Measurements from ENCODE around the gene LYL1. TPM values are rescaled to one million over a fixed set of nuclear protein-coding genes. Genes with fewer than 3 reads are reported as not detected.
A peak's percentile ranks its signal among the peaks of the same experiment; 100 is the strongest.

The LYL1 gene
- total and polyA plus RNA-seq, 2 of the 13 experiments (the other 11 are each of a cell fraction or from before 2014, with no cell fraction given) = 0.75 to 0.92 TPM

DNA sequence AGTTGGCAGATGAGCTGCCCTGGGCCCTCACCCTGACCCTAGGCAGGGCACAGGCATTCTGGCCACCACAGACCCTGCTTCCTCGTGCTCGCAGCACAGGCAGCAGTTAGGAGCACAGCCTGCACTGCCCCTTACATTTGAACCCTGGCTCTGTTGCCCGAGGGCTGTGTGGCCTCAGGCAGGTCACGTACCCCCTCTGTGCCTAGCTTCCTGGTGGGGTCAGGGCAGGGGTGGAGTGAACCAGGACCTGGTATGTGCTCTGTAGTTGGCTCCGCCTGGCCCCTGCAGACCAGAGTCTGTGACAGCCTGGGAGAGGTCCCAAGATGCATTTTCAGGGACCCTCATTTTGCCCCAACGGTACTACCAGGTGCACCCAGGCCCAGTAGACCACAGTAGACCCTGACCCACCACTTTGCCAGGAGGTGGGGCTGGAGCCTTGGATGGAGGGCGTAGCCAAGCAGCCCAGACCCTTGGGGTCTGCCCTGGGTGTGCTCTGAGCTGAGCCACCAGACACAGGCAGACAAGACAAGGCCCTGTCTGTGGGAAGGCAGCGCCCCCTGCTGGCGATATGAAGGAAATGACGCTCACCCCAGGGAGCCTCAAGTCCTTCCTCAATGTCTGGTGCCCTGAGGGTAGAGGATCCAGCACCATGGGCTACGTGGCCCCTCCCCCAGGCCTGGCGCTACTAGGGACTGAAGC is 9.1 kb downstream of the LYL1 start (continued):
- TF ChIP-seq, protein P1, sequence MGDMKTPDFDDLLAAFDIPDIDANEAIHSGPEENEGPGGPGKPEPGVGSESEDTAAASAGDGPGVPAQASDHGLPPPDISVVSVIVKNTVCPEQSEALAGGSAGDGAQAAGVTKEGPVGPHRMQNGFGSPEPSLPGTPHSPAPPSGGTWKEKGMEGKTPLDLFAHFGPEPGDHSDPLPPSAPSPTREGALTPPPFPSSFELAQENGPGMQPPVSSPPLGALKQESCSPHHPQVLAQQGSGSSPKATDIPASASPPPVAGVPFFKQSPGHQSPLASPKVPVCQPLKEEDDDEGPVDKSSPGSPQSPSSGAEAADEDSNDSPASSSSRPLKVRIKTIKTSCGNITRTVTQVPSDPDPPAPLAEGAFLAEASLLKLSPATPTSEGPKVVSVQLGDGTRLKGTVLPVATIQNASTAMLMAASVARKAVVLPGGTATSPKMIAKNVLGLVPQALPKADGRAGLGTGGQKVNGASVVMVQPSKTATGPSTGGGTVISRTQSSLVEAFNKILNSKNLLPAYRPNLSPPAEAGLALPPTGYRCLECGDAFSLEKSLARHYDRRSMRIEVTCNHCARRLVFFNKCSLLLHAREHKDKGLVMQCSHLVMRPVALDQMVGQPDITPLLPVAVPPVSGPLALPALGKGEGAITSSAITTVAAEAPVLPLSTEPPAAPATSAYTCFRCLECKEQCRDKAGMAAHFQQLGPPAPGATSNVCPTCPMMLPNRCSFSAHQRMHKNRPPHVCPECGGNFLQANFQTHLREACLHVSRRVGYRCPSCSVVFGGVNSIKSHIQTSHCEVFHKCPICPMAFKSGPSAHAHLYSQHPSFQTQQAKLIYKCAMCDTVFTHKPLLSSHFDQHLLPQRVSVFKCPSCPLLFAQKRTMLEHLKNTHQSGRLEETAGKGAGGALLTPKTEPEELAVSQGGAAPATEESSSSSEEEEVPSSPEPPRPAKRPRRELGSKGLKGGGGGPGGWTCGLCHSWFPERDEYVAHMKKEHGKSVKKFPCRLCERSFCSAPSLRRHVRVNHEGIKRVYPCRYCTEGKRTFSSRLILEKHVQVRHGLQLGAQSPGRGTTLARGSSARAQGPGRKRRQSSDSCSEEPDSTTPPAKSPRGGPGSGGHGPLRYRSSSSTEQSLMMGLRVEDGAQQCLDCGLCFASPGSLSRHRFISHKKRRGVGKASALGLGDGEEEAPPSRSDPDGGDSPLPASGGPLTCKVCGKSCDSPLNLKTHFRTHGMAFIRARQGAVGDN (CRISPR knock-in tag; IDR thresholded peaks at IDR 0.05) = peak; percentile 59
- TF ChIP-seq MAFG (CRISPR knock-in tag; IDR thresholded peaks at IDR 0.05) = no peak
- TF ChIP-seq HMG20B (CRISPR knock-in tag; conservative IDR thresholded peaks at IDR 0.05) = no peak
- no peak; the same call in 1 of the 2 replicates for TF ChIP-seq ZNF747 (CRISPR knock-in tag; IDR thresholded peaks at IDR 0.05; ENCODE audit: borderline replicate concordance)
- no peak for TF ChIP-seq FOXK1 (CRISPR knock-in tag; IDR thresholded peaks at IDR 0.05; ENCODE audit: borderline replicate concordance, low read depth)
- TF ChIP-seq SP5 (CRISPR knock-in tag; IDR thresholded peaks at IDR 0.05; ENCODE audit: borderline replicate concordance, low read depth) = no peak
- TF ChIP-seq, protein P2, sequence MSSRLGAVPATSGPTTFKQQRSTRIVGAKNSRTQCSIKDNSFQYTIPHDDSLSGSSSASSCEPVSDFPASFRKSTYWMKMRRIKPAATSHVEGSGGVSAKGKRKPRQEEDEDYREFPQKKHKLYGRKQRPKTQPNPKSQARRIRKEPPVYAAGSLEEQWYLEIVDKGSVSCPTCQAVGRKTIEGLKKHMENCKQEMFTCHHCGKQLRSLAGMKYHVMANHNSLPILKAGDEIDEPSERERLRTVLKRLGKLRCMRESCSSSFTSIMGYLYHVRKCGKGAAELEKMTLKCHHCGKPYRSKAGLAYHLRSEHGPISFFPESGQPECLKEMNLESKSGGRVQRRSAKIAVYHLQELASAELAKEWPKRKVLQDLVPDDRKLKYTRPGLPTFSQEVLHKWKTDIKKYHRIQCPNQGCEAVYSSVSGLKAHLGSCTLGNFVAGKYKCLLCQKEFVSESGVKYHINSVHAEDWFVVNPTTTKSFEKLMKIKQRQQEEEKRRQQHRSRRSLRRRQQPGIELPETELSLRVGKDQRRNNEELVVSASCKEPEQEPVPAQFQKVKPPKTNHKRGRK (CRISPR knock-in tag; IDR thresholded peaks at IDR 0.05) = no peak
- TF ChIP-seq MZF1 (CRISPR knock-in tag; IDR thresholded peaks at IDR 0.05; ENCODE audit: borderline replicate concordance) = no peak
- no peak for TF ChIP-seq ZNF891 (CRISPR knock-in tag; IDR thresholded peaks at IDR 0.05)
- TF ChIP-seq, protein P3, sequence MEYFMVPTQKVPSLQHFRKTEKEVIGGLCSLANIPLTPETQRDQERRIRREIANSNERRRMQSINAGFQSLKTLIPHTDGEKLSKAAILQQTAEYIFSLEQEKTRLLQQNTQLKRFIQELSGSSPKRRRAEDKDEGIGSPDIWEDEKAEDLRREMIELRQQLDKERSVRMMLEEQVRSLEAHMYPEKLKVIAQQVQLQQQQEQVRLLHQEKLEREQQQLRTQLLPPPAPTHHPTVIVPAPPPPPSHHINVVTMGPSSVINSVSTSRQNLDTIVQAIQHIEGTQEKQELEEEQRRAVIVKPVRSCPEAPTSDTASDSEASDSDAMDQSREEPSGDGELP (IDR thresholded peaks at IDR 0.05; ENCODE audit: borderline replicate concordance, low read depth) = no peak
- TF ChIP-seq PCBP2 (optimal IDR thresholded peaks at IDR 0.05; ENCODE audit: low read depth, low read length, poor library complexity, severe bottlenecking) = no peak
- no peak for TF ChIP-seq TOPORS (CRISPR knock-in tag; IDR thresholded peaks at IDR 0.05)
- TF ChIP-seq, protein P4, sequence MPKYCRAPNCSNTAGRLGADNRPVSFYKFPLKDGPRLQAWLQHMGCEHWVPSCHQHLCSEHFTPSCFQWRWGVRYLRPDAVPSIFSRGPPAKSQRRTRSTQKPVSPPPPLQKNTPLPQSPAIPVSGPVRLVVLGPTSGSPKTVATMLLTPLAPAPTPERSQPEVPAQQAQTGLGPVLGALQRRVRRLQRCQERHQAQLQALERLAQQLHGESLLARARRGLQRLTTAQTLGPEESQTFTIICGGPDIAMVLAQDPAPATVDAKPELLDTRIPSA (CRISPR knock-in tag; IDR thresholded peaks at IDR 0.05; ENCODE audit: borderline replicate concordance) = no peak
- TF ChIP-seq MBD4 (IDR thresholded peaks at IDR 0.05; ENCODE audit: borderline replicate concordance, low read length) = no peak
- TF ChIP-seq REPIN1 (CRISPR knock-in tag; IDR thresholded peaks at IDR 0.05; ENCODE audit: borderline replicate concordance, low read depth) = no peak
- TF ChIP-seq, protein P5, sequence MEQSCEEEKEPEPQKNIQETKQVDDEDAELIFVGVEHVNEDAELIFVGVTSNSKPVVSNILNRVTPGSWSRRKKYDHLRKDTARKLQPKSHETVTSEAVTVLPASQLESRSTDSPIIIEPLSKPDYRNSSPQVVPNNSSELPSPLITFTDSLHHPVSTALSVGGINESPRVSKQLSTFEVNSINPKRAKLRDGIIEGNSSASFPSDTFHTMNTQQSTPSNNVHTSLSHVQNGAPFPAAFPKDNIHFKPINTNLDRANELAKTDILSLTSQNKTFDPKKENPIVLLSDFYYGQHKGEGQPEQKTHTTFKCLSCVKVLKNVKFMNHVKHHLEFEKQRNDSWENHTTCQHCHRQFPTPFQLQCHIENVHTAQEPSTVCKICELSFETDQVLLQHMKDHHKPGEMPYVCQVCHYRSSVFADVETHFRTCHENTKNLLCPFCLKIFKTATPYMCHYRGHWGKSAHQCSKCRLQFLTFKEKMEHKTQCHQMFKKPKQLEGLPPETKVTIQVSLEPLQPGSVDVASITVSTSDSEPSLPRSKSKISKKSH (CRISPR knock-in tag; IDR thresholded peaks at IDR 0.05; ENCODE audit: borderline replicate concordance) = no peak
- TF ChIP-seq NCOA5 (CRISPR knock-in tag; IDR thresholded peaks at IDR 0.05) = no peak
- no peak for TF ChIP-seq ZFP36 (IDR thresholded peaks at IDR 0.05; ENCODE audit: borderline replicate concordance, low read depth, low read length, partially characterized antibody)
- no peak for TF ChIP-seq SRF (IDR thresholded peaks at IDR 0.05; ENCODE audit: low read depth, low read length)
- TF ChIP-seq, protein P6, sequence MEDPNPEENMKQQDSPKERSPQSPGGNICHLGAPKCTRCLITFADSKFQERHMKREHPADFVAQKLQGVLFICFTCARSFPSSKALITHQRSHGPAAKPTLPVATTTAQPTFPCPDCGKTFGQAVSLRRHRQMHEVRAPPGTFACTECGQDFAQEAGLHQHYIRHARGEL (CRISPR knock-in tag; IDR thresholded peaks at IDR 0.05) = no peak
